ENCODE data around the gene SCFD2.

DNA sequence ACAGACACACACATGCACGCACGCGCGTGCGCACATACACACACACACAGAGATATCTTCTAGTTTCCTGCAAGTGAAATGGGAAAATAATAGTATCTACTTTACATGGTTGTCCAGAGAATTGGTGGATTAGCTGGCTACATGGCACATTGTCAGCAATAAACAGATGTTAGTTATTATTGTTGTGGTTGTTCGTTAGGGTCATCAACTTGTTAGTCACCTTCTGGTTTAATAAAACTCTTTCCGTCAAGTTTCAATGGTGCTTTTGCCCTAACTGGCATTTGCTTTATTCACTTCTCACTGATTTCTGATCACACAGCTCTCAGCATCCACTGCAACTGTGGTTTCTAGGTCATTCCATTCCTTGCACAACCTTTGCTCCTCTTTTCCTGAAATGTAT is 529.2 kb downstream of the SCFD2 start:
- TF ChIP-seq POLR2A (IDR thresholded peaks at IDR 0.05; ENCODE audit: control extremely low read depth in 1 of 2, low read depth in 2 of 2, low read length in 2 of 2): no peak
- no peak for TF ChIP-seq SIX5 (IDR thresholded peaks at IDR 0.05; ENCODE audit: low read depth, low read length)
- TF ChIP-seq YY1 (IDR thresholded peaks at IDR 0.05; ENCODE audit: low read depth, low read length): no peak
- TF ChIP-seq, protein P1, sequence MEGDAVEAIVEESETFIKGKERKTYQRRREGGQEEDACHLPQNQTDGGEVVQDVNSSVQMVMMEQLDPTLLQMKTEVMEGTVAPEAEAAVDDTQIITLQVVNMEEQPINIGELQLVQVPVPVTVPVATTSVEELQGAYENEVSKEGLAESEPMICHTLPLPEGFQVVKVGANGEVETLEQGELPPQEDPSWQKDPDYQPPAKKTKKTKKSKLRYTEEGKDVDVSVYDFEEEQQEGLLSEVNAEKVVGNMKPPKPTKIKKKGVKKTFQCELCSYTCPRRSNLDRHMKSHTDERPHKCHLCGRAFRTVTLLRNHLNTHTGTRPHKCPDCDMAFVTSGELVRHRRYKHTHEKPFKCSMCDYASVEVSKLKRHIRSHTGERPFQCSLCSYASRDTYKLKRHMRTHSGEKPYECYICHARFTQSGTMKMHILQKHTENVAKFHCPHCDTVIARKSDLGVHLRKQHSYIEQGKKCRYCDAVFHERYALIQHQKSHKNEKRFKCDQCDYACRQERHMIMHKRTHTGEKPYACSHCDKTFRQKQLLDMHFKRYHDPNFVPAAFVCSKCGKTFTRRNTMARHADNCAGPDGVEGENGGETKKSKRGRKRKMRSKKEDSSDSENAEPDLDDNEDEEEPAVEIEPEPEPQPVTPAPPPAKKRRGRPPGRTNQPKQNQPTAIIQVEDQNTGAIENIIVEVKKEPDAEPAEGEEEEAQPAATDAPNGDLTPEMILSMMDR (IDR thresholded peaks at IDR 0.05; ENCODE audit: control extremely low read depth in 1 of 3, insufficient read depth in 1 of 3, low read depth in 1 of 3, low read length in 3 of 3): no peak
- TF ChIP-seq, protein P2, sequence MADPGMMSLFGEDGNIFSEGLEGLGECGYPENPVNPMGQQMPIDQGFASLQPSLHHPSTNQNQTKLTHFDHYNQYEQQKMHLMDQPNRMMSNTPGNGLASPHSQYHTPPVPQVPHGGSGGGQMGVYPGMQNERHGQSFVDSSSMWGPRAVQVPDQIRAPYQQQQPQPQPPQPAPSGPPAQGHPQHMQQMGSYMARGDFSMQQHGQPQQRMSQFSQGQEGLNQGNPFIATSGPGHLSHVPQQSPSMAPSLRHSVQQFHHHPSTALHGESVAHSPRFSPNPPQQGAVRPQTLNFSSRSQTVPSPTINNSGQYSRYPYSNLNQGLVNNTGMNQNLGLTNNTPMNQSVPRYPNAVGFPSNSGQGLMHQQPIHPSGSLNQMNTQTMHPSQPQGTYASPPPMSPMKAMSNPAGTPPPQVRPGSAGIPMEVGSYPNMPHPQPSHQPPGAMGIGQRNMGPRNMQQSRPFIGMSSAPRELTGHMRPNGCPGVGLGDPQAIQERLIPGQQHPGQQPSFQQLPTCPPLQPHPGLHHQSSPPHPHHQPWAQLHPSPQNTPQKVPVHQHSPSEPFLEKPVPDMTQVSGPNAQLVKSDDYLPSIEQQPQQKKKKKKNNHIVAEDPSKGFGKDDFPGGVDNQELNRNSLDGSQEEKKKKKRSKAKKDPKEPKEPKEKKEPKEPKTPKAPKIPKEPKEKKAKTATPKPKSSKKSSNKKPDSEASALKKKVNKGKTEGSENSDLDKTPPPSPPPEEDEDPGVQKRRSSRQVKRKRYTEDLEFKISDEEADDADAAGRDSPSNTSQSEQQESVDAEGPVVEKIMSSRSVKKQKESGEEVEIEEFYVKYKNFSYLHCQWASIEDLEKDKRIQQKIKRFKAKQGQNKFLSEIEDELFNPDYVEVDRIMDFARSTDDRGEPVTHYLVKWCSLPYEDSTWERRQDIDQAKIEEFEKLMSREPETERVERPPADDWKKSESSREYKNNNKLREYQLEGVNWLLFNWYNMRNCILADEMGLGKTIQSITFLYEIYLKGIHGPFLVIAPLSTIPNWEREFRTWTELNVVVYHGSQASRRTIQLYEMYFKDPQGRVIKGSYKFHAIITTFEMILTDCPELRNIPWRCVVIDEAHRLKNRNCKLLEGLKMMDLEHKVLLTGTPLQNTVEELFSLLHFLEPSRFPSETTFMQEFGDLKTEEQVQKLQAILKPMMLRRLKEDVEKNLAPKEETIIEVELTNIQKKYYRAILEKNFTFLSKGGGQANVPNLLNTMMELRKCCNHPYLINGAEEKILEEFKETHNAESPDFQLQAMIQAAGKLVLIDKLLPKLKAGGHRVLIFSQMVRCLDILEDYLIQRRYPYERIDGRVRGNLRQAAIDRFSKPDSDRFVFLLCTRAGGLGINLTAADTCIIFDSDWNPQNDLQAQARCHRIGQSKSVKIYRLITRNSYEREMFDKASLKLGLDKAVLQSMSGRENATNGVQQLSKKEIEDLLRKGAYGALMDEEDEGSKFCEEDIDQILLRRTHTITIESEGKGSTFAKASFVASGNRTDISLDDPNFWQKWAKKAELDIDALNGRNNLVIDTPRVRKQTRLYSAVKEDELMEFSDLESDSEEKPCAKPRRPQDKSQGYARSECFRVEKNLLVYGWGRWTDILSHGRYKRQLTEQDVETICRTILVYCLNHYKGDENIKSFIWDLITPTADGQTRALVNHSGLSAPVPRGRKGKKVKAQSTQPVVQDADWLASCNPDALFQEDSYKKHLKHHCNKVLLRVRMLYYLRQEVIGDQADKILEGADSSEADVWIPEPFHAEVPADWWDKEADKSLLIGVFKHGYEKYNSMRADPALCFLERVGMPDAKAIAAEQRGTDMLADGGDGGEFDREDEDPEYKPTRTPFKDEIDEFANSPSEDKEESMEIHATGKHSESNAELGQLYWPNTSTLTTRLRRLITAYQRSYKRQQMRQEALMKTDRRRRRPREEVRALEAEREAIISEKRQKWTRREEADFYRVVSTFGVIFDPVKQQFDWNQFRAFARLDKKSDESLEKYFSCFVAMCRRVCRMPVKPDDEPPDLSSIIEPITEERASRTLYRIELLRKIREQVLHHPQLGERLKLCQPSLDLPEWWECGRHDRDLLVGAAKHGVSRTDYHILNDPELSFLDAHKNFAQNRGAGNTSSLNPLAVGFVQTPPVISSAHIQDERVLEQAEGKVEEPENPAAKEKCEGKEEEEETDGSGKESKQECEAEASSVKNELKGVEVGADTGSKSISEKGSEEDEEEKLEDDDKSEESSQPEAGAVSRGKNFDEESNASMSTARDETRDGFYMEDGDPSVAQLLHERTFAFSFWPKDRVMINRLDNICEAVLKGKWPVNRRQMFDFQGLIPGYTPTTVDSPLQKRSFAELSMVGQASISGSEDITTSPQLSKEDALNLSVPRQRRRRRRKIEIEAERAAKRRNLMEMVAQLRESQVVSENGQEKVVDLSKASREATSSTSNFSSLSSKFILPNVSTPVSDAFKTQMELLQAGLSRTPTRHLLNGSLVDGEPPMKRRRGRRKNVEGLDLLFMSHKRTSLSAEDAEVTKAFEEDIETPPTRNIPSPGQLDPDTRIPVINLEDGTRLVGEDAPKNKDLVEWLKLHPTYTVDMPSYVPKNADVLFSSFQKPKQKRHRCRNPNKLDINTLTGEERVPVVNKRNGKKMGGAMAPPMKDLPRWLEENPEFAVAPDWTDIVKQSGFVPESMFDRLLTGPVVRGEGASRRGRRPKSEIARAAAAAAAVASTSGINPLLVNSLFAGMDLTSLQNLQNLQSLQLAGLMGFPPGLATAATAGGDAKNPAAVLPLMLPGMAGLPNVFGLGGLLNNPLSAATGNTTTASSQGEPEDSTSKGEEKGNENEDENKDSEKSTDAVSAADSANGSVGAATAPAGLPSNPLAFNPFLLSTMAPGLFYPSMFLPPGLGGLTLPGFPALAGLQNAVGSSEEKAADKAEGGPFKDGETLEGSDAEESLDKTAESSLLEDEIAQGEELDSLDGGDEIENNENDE (IDR thresholded peaks at IDR 0.05; ENCODE audit: insufficient replicate concordance, low read length): no peak
- TF ChIP-seq EZH2 (IDR thresholded peaks at IDR 0.05; ENCODE audit: low read depth, low read length, severe bottlenecking): no peak
- TF ChIP-seq TBP (IDR thresholded peaks at IDR 0.05; ENCODE audit: low read depth, low read length): no peak
- TF ChIP-seq SIRT6 (IDR thresholded peaks at IDR 0.05; ENCODE audit: low read length): no peak
- TF ChIP-seq POLR2AphosphoS5 (IDR thresholded peaks at IDR 0.05; ENCODE audit: low read depth, low read length): no peak
- no peak for TF ChIP-seq SP1 (IDR thresholded peaks at IDR 0.05; ENCODE audit: low read depth, low read length)
- TF ChIP-seq, protein P3, sequence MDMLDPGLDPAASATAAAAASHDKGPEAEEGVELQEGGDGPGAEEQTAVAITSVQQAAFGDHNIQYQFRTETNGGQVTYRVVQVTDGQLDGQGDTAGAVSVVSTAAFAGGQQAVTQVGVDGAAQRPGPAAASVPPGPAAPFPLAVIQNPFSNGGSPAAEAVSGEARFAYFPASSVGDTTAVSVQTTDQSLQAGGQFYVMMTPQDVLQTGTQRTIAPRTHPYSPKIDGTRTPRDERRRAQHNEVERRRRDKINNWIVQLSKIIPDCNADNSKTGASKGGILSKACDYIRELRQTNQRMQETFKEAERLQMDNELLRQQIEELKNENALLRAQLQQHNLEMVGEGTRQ (IDR thresholded peaks at IDR 0.05; ENCODE audit: low read length): no peak
- no peak for TF ChIP-seq SIN3A (conservative IDR thresholded peaks at IDR 0.05 in 1 of 2, IDR thresholded peaks at IDR 0.05 in 1 of 2; ENCODE audit: low read depth in 1 of 2, low read length in 2 of 2)
- no peak for TF ChIP-seq RFX5 (IDR thresholded peaks at IDR 0.05; ENCODE audit: borderline replicate concordance, low read depth, low read length)

Measured in H1 (cell line).